Lower lobe of right lung (tissue), 2 donors: ENCODE data around the gene ENTPD8. TPM values are rescaled to one million over a fixed set of nuclear protein-coding genes. Genes with fewer than 3 reads are reported as not detected.

Experiments used
- ATAC-seq, 2 donors: fragments of 200-7000 bp; cut with Tn5 transposase; one replicate each; pipeline ENCODE4 v1.9.1; 2020 to 2022; ENCODE audit warnings: mild to moderate bottlenecking in 2 of 2, moderate library complexity in 2 of 2
- DNase-seq: peaks from one replicate; pipeline ENCODE4 v3.0.0-alpha.2; 2020
- H3K27ac ChIP-seq: fragments of 200-600 bp; one replicate; pipeline ENCODE4 v1.8.0; 2022
- H3K27me3 ChIP-seq: fragments of 200-600 bp; one replicate; pipeline ENCODE4 v1.8.0; 2022; ENCODE audit warnings: low read depth
- H3K36me3 ChIP-seq: fragments of 200-600 bp; one replicate; pipeline ENCODE4 v1.8.0; 2022; ENCODE audit warnings: mild to moderate bottlenecking
- H3K4me1 ChIP-seq: fragments of 200-600 bp; one replicate; pipeline ENCODE4 v1.8.0; 2022
- H3K4me3 ChIP-seq: fragments of 200-600 bp; one replicate; pipeline ENCODE4 v1.8.0; 2022; ENCODE audit warnings: mild to moderate bottlenecking
- H3K9me3 ChIP-seq: fragments of 200-600 bp; one replicate; pipeline ENCODE4 v1.8.0; 2022
- intact Hi-C: fragments of 100-400 bp; cut with DNase I; formaldehyde crosslinking; loops from one replicate; pipeline ENCODE4 v1.11.0; 2022
- total RNA-seq: library from RNA; stranded (reverse); fragmentation: NEBNext Ultra II Directional; extraction: Animal tissue kit (Norgen Biotek cat#: 25700); gene quantifications from one replicate; pipeline ENCODE4 v1.2.1, GENCODE V29; 2021
- TF ChIP-seq, protein P1 (sequence below): fragments of 200-600 bp; IDR thresholded peaks from one replicate; pipeline ENCODE4 v1.8.0; 2022; ENCODE audit warnings: antibody characterized with exemption, mild to moderate bottlenecking
- donor health status: DM: no; HTN: yes; CAD: no; lungs with severe emphysema.

ENTPD8 gene
- total RNA-seq, 1 donor from 2014 or later, result 0.15 TPM

DNA sequence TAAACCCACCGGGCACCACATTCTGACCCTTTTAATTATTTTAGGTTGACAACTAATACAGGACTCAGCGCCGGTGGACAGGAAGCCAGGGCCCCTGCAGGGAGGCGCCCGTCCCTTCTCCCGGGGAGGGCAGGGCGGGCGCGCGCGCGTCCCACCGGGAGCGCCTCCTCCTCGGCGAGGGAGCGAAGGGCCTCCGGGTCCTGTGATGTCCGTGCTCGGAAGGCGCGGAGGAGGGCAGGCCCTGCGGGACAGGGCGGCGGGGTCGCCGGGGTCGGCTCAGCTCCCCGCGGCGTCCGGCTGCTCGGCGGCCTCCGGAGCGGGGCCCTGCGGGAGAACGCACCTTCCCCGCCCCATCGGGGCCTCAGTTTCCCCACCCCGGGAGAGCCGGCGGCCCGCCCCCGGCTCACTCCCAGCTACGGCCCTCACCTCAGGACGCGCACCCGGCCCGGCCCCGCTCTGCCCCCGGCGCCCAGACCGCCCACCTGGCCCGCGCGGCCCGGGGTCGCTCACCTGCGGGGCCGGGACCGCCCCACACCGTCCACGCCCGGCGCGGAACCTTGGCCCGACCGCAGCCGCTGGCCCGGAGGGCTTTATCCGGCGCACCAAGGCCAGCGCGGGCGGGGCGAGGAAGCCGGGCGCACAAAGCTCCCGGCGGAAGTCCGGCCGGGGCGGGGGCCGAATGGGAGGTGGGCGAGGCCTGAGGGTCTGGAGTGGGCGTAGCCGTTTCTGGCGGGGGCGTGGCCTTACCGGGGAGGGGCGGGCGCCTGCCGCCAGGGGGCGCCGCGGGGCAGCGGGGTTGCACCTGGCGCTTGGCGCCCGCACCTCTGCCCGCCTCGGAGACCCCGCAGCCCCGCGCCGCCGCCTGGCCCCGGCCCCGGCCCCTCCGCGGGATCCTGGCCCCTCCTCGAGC, 18.3 kb downstream of the ENTPD8 start, which contains the start of the genes EXD3 and NOXA1:
Gene EXD3 (minus strand): TSS at position 559 of the 910 bp plus-strand sequence. CDS start 27,805 bp downstream, outside the sequence.
Gene NOXA1 (plus strand): TSS at position 790 of the 910 bp plus-strand sequence. CDS start 137 bp downstream, outside the sequence.
- H3K36me3 ChIP-seq, result no peaks in the 10 kb centered on the region
- intact Hi-C loops, result no loop called here
- ATAC-seq, result peak; percentile 95 to 98
- peaks cover 27% of the 10 kb centered on the region for H3K4me1 ChIP-seq
- H3K27ac ChIP-seq, result peak within 1 kb of the TSS; percentile 77
- H3K27me3 ChIP-seq, result no peaks in the 10 kb centered on the region
- peak within 1 kb of the TSS; percentile 96 for H3K4me3 ChIP-seq
- TF ChIP-seq, protein P1, sequence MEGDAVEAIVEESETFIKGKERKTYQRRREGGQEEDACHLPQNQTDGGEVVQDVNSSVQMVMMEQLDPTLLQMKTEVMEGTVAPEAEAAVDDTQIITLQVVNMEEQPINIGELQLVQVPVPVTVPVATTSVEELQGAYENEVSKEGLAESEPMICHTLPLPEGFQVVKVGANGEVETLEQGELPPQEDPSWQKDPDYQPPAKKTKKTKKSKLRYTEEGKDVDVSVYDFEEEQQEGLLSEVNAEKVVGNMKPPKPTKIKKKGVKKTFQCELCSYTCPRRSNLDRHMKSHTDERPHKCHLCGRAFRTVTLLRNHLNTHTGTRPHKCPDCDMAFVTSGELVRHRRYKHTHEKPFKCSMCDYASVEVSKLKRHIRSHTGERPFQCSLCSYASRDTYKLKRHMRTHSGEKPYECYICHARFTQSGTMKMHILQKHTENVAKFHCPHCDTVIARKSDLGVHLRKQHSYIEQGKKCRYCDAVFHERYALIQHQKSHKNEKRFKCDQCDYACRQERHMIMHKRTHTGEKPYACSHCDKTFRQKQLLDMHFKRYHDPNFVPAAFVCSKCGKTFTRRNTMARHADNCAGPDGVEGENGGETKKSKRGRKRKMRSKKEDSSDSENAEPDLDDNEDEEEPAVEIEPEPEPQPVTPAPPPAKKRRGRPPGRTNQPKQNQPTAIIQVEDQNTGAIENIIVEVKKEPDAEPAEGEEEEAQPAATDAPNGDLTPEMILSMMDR, result no peak
- DNase-seq, result peak; percentile 95
- no peaks in the 10 kb centered on the region for H3K9me3 ChIP-seq

DNA sequence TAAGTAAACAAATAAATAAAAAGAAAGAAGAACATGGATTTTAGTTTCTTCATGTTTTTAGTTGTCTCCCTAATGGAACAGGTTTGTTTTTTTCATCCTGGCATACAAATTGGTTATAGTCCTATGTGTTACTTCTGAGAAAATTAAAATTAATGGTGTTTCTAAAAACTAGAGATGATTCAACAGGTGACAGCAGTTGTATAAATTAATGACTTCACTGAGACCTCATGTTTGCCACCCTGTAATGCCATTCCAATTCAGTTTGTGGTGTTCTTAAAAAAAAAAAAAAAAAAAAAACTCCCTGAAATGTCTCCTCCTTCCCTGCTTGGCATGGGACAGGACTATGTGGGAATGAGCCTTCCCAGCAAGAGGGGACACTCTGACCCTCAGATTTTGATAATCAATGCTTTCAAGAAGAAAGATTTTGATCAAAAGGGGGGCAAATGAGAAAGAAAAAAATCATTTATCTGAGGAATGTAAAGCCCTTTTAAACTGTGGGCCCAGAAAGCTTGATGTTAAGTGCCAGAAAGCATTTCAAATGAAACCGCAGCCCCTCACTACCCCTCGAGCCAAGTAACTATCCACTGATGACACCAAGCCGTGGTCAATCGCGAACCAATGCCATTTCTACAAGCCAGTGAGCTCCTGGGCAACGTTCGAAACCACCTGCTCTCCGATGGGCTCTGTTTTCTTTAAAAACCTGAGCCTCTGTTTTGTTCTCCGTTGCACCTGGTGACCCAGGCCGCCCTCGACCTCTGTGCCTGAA, 19.1 kb downstream of the ENTPD8 start:
- Histone ChIP-seq H3K27ac (peak overlapping the region; percentile 76), H3K27me3 (no peaks in the 10 kb centered on the region), H3K9me3 (no peaks in the 10 kb centered on the region), H3K36me3 (no peaks in the 10 kb centered on the region), H3K4me1 (peaks cover 28% of the 10 kb centered on the region), H3K4me3 (peak overlapping the region; percentile 96)
- ATAC-seq (no peak), DNase-seq (peak; percentile 34)
- intact Hi-C loops, result no loop called here
- TF ChIP-seq, protein P1, result no peak

DNA sequence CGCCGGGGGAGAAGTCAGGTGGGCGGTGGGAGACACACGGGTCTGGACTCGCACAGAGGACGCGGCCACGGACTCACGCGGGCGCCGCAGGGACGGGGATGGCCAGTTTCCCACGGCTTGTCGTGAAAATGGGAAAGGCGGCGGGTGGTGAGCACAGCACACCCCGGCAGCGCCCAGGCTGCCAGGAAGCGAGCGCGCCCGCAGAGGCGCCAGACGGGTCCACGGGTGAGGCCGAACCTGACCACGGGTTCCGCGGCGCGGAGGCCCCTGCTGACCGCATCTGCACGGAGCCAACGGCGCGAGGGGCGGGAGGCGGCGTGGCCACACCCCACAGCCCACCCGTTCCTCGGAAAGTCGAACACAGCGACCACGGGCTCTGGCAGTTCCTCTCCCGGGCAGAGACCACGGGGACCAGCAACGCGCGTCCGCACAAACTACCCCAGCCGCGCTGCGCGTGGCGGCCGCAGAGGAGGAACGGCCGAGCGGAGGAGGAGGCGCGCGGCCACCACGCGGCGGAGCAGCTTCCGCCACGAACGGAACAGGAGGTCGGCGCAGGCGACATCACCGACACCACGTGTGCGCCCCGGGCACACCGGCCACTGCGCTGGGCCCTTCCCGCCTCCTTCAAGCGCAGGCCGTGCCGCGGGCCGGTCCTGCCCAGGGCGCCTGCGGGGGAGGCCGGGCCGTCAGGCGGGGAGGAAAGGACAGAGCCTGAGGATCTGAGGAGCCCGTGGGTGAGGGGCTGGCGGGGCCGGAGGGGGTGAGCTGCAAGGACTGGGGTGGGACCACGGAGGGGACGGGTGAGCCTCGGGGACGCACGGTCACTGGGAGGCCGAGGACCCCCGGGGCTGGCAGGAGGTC, 23.8 kb downstream of the ENTPD8 start:
- TF ChIP-seq, protein P1, result no peak
- peak overlapping the region; percentile 56 for H3K27ac ChIP-seq
- H3K36me3 ChIP-seq, result no peaks in the 10 kb centered on the region
- intact Hi-C loops, result no loop called here
- H3K9me3 ChIP-seq, result no peaks in the 10 kb centered on the region
- H3K4me3 ChIP-seq, result peak overlapping the region; percentile 52
- peaks cover 18% of the 10 kb centered on the region for H3K4me1 ChIP-seq
- no peaks in the 10 kb centered on the region for H3K27me3 ChIP-seq
- ATAC-seq (peak in 1 of 2 donors; percentile 61), DNase-seq (peak; percentile 51)

DNA sequence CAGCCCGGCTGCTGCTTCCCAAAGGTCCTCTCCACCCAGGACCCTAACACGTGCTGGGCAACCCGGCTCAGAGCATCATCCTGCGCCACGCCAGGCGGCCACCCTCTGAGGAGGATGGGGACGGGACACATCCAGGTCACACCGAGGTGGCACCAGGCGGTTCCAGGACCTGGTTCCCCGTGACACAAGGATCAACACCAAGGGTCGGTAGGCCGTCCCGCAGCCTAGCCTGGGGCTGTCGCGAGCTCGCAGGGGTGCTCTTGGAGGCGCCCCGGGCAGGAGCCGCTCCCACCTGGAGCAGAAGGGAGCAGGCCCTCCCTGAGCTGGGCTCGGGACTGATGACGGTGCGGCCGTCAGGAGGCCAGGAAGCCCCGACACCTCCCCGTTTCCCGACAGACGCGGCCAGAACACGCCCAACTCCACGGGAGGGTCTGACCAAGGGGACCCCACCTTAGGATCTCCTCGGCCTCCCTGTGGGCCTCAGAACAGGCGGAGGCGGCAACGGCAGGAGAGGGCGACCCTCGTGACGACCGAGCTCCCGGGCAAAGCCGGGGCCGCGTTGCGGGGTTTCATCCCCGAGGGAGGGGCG, 24.5 kb downstream of the ENTPD8 start:
- H3K4me1 ChIP-seq, result peaks cover 18% of the 10 kb centered on the region
- peak overlapping the region; percentile 52 for H3K4me3 ChIP-seq
- H3K27me3 ChIP-seq, result no peaks in the 10 kb centered on the region
- intact Hi-C loops, result no loop called here
- no peaks in the 10 kb centered on the region for H3K9me3 ChIP-seq
- peak overlapping the region; percentile 56 for H3K27ac ChIP-seq
- TF ChIP-seq, protein P1, result no peak
- peak in 1 of 2 donors; percentile 4 for ATAC-seq
- H3K36me3 ChIP-seq, result no peaks in the 10 kb centered on the region
- peak; percentile 48 for DNase-seq
